Measurements from ENCODE around the gene SLC10A3.

The SLC10A3 gene
- total RNA-seq: 16.6 to 32.6 (median 23.6) reads per million in 4 donors

GRCh38 chrX:154490414-154491083, at the start of gene SLC10A3:
TSS of gene SLC10A3 (minus strand) at chrX:154490629. CDS start at chrX:154488940, 1,689 bp downstream.
- DNase-seq: peak; percentile 80 to 94 (median 81)

- DNase-seq: no peak
Measured at GRCh38 chrX:154539077-154539476, 48.6 kb upstream of the SLC10A3 start.

GRCh38 chrX:154535892-154536291, 45.5 kb upstream of the SLC10A3 start:
- no peak for DNase-seq

- DNase-seq: peak; percentile 69 to 86 (median 82)
Measured at GRCh38 chrX:154534526-154535322, 44.3 kb upstream of the SLC10A3 start.

GRCh38 chrX:154532690-154533089, 42.3 kb upstream of the SLC10A3 start:
- no peak for DNase-seq

- no peak for DNase-seq
Measured at GRCh38 chrX:154531626-154532025, 41.2 kb upstream of the SLC10A3 start.

- DNase-seq: no peak
Measured at GRCh38 chrX:154530286-154530685, 39.9 kb upstream of the SLC10A3 start.

- DNase-seq: no peak
Measured at GRCh38 chrX:154529206-154529612, 38.8 kb upstream of the SLC10A3 start.

- DNase-seq: peak in 4 of 5 donors; percentile 30 to 67 (median 40)
Measured at GRCh38 chrX:154526901-154527675, 36.7 kb upstream of the SLC10A3 start.

GRCh38 chrX:154525606-154526490, 35.4 kb upstream of the SLC10A3 start:
- DNase-seq: no peak

- no peak for DNase-seq
Measured at GRCh38 chrX:154519389-154519788, 29.0 kb upstream of the SLC10A3 start.

- no peak for DNase-seq
Measured at GRCh38 chrX:154517101-154517781, 26.8 kb upstream of the SLC10A3 start.

GRCh38 chrX:154516656-154517100, 26.2 kb upstream of the SLC10A3 start:
- DNase-seq: no peak

GRCh38 chrX:154515966-154516655, 25.7 kb upstream of the SLC10A3 start, which contains the start of gene FAM3A:
TSS of gene FAM3A (minus strand) at chrX:154516232. CDS start at chrX:154515772, 460 bp downstream.
- DNase-seq: peak; percentile 85 to 90 (median 88)

GRCh38 chrX:154515090-154515965, 24.9 kb upstream of the SLC10A3 start:
- DNase-seq: peak in 1 of 5 donors; percentile 24

- DNase-seq: no peak
Measured at GRCh38 chrX:154513716-154514115, 23.3 kb upstream of the SLC10A3 start.

- DNase-seq: no peak
Measured at GRCh38 chrX:154512879-154513553, 22.6 kb upstream of the SLC10A3 start.

GRCh38 chrX:154511761-154512160, 21.3 kb upstream of the SLC10A3 start:
- no peak for DNase-seq

GRCh38 chrX:154509455-154509854, 19.0 kb upstream of the SLC10A3 start:
- no peak for DNase-seq

Data from T-helper 1 cell (primary cell).